KMS-11 (cell line): ENCODE data around the gene VTN.

Source experiments
- H2AFZ ChIP-seq: fragments of 200-600 bp; sonication (generic); 2 replicates; pipeline ENCODE4 v1.6.1; 2016; ENCODE audit warnings: antibody characterized with exemption, mixed run types, low read depth
- H3K27ac ChIP-seq: fragments of 200-600 bp; sonication (generic); 2 replicates; pipeline ENCODE4 v1.6.1; 2016; ENCODE audit warnings: mild to moderate bottlenecking, mixed run types
- H3K27me3 ChIP-seq: fragments of 200-600 bp; sonication (generic); 2 replicates; pipeline ENCODE4 v1.6.1; 2017; ENCODE audit warnings: mild to moderate bottlenecking, low read depth, mixed run types, moderate library complexity; ENCODE audit not compliant: insufficient read depth
- H3K36me3 ChIP-seq: fragments of 200-600 bp; sonication (generic); 2 replicates; pipeline ENCODE4 v1.6.1; 2017; ENCODE audit warnings: mild to moderate bottlenecking, mixed run types; ENCODE audit not compliant: insufficient read depth
- H3K4me1 ChIP-seq: fragments of 200-600 bp; sonication (generic); 2 replicates; pipeline ENCODE4 v1.6.1; 2016; ENCODE audit warnings: mild to moderate bottlenecking, low read depth, mixed run types; ENCODE audit not compliant: poor library complexity, severe bottlenecking
- H3K4me2 ChIP-seq: fragments of 200-600 bp; sonication (generic); 2 replicates; pipeline ENCODE4 v1.7.0; 2016; ENCODE audit warnings: mild to moderate bottlenecking, mixed run types
- H3K4me3 ChIP-seq: fragments of 200-600 bp; sonication (generic); IDR thresholded peaks from 2 replicates; pipeline ENCODE4 v1.6.1; 2017; ENCODE audit warnings: low read depth, low read length, mixed read lengths; ENCODE audit not compliant: insufficient read depth
- H3K79me2 ChIP-seq: fragments of 200-600 bp; sonication (generic); 2 replicates; pipeline ENCODE4 v1.6.1; 2016; ENCODE audit warnings: low read depth, mixed run types; ENCODE audit not compliant: insufficient read depth
- H3K9ac ChIP-seq: fragments of 200-600 bp; sonication (generic); 2 replicates; pipeline ENCODE4 v1.6.1; 2016; ENCODE audit warnings: mild to moderate bottlenecking, mixed run types
- H4K20me1 ChIP-seq: fragments of 200-600 bp; sonication (generic); 2 replicates; pipeline ENCODE4 v1.6.1; 2016; ENCODE audit warnings: mild to moderate bottlenecking, mixed run types; ENCODE audit not compliant: insufficient read depth
- CTCF ChIP-seq: fragments of 200-600 bp; sonication (generic); conservative IDR thresholded peaks from 2 replicates; pipeline ENCODE4 v1.6.1; 2017; ENCODE audit warnings: low read depth, mild to moderate bottlenecking, antibody characterized with exemption, low read length, moderate library complexity, mixed read lengths

VTN gene

GRCh38 chr17:28370035-28370743 lies at the start of gene VTN:
Gene VTN (minus strand): TSS chr17:28370307. CDS start chr17:28370203, 104 bp downstream.
- H3K4me3 ChIP-seq: no peak within 1 kb of the TSS
- peak within 1 kb of the TSS; percentile 98; the same call in 1 of the 2 replicates for H2AFZ ChIP-seq
- no peak within 1 kb of the TSS for H3K9ac ChIP-seq
- no peaks in the 10 kb centered on the region for H3K79me2 ChIP-seq
- peak within 1 kb of the TSS; percentile 94 for H3K4me2 ChIP-seq
- H3K27ac ChIP-seq: no peak within 1 kb of the TSS
- peaks cover 18% of the 10 kb centered on the region for H3K4me1 ChIP-seq
- no peaks in the 10 kb centered on the region for H3K36me3 ChIP-seq
- H4K20me1 ChIP-seq: no peaks in the 10 kb centered on the region
- no peak for TF ChIP-seq CTCF
- no peaks in the 10 kb centered on the region; the same call in 1 of the 2 replicates for H3K27me3 ChIP-seq

- H3K27ac ChIP-seq: no peak overlapping the region
- peak overlapping the region; percentile 46 for H2AFZ ChIP-seq
- H3K27me3 ChIP-seq: no peaks in the 10 kb centered on the region
- H3K79me2 ChIP-seq: no peaks in the 10 kb centered on the region
- peak; percentile 93 for TF ChIP-seq CTCF
- no peak overlapping the region for H3K4me3 ChIP-seq
- H4K20me1 ChIP-seq: no peaks in the 10 kb centered on the region
- no peak overlapping the region for H3K9ac ChIP-seq
- H3K4me2 ChIP-seq: no peak overlapping the region
- H3K36me3 ChIP-seq: no peaks in the 10 kb centered on the region
- H3K4me1 ChIP-seq: no peaks in the 10 kb centered on the region
These were observed 46.7 kb upstream of the VTN start for GRCh38 chr17:28416703-28417311.

GRCh38 chr17:28415886-28416285 lies 45.8 kb upstream of the VTN start:
- H2AFZ ChIP-seq: no peak overlapping the region
- H4K20me1 ChIP-seq: no peaks in the 10 kb centered on the region
- H3K27me3 ChIP-seq: no peaks in the 10 kb centered on the region
- H3K9ac ChIP-seq: no peak overlapping the region
- no peak overlapping the region for H3K4me2 ChIP-seq
- H3K4me3 ChIP-seq: no peak overlapping the region
- no peak for TF ChIP-seq CTCF
- H3K79me2 ChIP-seq: no peaks in the 10 kb centered on the region
- H3K27ac ChIP-seq: no peak overlapping the region
- H3K4me1 ChIP-seq: no peaks in the 10 kb centered on the region
- no peaks in the 10 kb centered on the region for H3K36me3 ChIP-seq

- Histone ChIP-seq H4K20me1 (no peaks in the 10 kb centered on the region), H3K4me1 (no peaks in the 10 kb centered on the region), H3K27ac (no peak overlapping the region), H3K27me3 (no peaks in the 10 kb centered on the region), H2AFZ (no peak overlapping the region), H3K9ac (no peak overlapping the region), H3K79me2 (no peaks in the 10 kb centered on the region), H3K4me2 (no peak overlapping the region), H3K4me3 (no peak overlapping the region), H3K36me3 (no peaks in the 10 kb centered on the region)
- TF ChIP-seq CTCF: no peak
These were observed 43.7 kb upstream of the VTN start for GRCh38 chr17:28413804-28414203.
